ENCODE measurements around the gene GLUL. TPM values are rescaled to one million over a fixed set of nuclear protein-coding genes. Genes with fewer than 3 reads are reported as not detected.
A peak's percentile ranks its signal among the peaks of the same experiment; 100 is the strongest.

GLUL gene
- total RNA-seq, 4 donors from 2014 or later = 1,653 to 2,736 (median 2,263) TPM

DNA sequence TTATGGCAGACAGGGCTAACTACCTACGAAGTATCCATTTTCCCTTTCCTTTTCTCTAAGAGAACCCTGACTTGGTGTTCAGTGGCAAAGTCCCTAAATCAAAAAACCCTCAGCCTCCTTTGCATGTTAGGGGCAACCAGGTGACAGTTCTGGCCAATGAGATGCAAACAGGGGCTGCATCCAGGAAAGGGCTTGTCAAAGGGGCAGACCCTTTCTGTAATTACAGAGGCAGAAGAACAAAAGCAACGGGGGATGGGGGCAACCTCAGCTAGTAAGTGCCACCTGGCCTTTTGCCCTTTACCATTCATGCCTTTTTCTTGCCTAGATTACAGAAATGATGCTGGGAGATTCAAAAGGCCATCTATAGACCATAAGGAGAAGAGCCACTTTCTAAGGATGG is 34.4 kb downstream of the GLUL start:
- Histone ChIP-seq H3K36me3 (no peaks in the 10 kb centered on the region), H3K9me3 (no peaks in the 10 kb centered on the region), H3K27me3 (no peaks in the 10 kb centered on the region), H3K27ac (no peak overlapping the region), H3K4me3 (replicated peaks in 1 of 3) (no peak overlapping the region), H3K4me1 (peaks cover 0 to 3% of the 10 kb centered on the region in 2 donors)
- TF ChIP-seq, protein P1, sequence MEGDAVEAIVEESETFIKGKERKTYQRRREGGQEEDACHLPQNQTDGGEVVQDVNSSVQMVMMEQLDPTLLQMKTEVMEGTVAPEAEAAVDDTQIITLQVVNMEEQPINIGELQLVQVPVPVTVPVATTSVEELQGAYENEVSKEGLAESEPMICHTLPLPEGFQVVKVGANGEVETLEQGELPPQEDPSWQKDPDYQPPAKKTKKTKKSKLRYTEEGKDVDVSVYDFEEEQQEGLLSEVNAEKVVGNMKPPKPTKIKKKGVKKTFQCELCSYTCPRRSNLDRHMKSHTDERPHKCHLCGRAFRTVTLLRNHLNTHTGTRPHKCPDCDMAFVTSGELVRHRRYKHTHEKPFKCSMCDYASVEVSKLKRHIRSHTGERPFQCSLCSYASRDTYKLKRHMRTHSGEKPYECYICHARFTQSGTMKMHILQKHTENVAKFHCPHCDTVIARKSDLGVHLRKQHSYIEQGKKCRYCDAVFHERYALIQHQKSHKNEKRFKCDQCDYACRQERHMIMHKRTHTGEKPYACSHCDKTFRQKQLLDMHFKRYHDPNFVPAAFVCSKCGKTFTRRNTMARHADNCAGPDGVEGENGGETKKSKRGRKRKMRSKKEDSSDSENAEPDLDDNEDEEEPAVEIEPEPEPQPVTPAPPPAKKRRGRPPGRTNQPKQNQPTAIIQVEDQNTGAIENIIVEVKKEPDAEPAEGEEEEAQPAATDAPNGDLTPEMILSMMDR (IDR thresholded peaks at IDR 0.05) = no peak
- TF ChIP-seq POLR2A (IDR thresholded peaks at IDR 0.05) = no peak
- no peak for DNase-seq
- WGBS, 2 donors = 69 to 78% methylated on average over 2 of the region's 2 CpGs
- intact Hi-C loops (cut with DNase I) = no loop called here

DNA sequence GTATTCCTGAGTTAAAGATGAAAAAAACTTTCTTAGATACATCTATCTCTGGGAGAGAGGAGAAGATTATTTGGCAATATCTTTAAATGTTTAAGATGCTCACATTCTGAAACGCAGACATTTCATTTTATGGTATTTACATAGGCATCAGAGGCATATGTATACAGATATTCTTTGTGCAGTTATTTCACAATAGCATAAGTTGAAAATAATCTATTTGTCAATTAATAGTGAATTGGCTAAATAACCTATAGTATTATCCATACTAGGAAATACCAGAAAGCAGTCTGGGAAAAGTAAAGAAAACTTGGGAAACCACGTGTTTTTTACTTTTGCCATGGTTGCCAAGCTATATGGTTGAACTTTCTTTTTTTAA is 35.9 kb downstream of the GLUL start:
- Histone ChIP-seq H3K4me3 (replicated peaks in 1 of 3) (no peak overlapping the region), H3K27ac (no peak overlapping the region), H3K27me3 (no peaks in the 10 kb centered on the region), H3K4me1 (peaks cover 0 to 3% of the 10 kb centered on the region in 2 donors), H3K36me3 (no peaks in the 10 kb centered on the region), H3K9me3 (no peaks in the 10 kb centered on the region)
- no peak for TF ChIP-seq POLR2A (IDR thresholded peaks at IDR 0.05)
- TF ChIP-seq, protein P1 (IDR thresholded peaks at IDR 0.05) = no peak
- intact Hi-C loops (cut with DNase I) = no loop called here
- DNase-seq = no peak
- WGBS, 2 donors = 95 to 97% methylated on average over 2 of the region's 2 CpGs

DNA sequence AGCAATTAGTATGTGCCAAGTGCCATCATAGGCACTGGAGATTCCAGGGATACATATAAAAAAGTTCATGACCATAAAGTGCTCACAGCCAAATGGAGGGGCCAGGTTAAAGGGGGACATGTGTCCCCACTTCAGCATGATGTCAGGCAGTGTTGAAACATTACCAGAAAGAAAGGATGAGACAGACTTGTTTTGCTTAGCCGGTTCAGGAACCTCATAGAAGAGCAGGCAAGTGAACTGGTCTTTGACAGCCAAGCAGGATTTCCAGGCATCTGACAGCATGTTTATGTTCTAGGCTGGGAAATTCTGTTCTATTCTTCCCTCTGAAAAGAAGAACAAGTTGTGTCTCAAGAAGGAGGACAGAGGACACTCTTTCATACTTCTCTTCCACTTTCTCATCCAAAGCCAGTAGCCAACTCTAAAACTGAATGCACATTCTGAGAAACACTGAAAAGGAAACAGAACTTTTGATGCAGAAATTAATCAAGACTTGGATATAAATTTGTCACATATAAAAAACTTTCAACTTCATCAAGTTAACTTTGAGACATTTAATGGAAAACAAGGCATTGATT is 39.7 kb downstream of the GLUL start:
- DNase-seq = no peak
- no peak for TF ChIP-seq POLR2A (IDR thresholded peaks at IDR 0.05)
- TF ChIP-seq, protein P1 (IDR thresholded peaks at IDR 0.05) = no peak
- 53 to 78% methylated on average over 1 of the region's 1 CpG for WGBS, 2 donors
- Histone ChIP-seq H3K4me1 (peaks cover 6 to 17% of the 10 kb centered on the region in 2 donors), H3K9me3 (no peaks in the 10 kb centered on the region), H3K27ac (no peak overlapping the region), H3K4me3 (replicated peaks in 1 of 3) (no peak overlapping the region), H3K27me3 (no peaks in the 10 kb centered on the region), H3K36me3 (no peaks in the 10 kb centered on the region)
- intact Hi-C loops (cut with DNase I) = no loop called here

DNA sequence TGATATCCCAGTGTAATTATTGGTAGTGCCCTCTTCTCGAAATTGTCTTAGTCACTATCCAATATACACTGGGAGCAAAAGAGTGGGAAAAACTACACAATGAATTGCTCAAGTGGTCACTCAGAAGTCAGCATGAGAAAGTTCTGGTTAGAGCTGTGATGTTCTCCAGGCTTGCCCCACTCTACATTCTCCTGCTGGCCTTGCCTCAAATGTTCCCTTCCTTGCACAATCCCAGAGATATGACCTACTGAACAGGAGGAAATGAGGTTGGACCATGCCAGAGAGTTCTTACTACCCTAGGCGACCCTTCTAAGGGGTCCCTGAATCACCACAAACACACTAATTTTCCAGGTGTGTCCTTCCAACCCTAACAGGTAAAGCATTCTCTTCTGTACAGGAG is 40.8 kb downstream of the GLUL start:
- Histone ChIP-seq H3K4me3 (replicated peaks in 1 of 3) (no peak overlapping the region), H3K4me1 (peaks cover 6 to 17% of the 10 kb centered on the region in 2 donors), H3K27me3 (no peaks in the 10 kb centered on the region), H3K36me3 (no peaks in the 10 kb centered on the region), H3K27ac (no peak overlapping the region), H3K9me3 (no peaks in the 10 kb centered on the region)
- 81 to 89% methylated on average over 2 of the region's 2 CpGs for WGBS, 2 donors
- no peak for DNase-seq
- intact Hi-C loops (cut with DNase I) = no loop called here
- TF ChIP-seq, protein P1 (IDR thresholded peaks at IDR 0.05) = no peak
- TF ChIP-seq POLR2A (IDR thresholded peaks at IDR 0.05) = no peak

DNA sequence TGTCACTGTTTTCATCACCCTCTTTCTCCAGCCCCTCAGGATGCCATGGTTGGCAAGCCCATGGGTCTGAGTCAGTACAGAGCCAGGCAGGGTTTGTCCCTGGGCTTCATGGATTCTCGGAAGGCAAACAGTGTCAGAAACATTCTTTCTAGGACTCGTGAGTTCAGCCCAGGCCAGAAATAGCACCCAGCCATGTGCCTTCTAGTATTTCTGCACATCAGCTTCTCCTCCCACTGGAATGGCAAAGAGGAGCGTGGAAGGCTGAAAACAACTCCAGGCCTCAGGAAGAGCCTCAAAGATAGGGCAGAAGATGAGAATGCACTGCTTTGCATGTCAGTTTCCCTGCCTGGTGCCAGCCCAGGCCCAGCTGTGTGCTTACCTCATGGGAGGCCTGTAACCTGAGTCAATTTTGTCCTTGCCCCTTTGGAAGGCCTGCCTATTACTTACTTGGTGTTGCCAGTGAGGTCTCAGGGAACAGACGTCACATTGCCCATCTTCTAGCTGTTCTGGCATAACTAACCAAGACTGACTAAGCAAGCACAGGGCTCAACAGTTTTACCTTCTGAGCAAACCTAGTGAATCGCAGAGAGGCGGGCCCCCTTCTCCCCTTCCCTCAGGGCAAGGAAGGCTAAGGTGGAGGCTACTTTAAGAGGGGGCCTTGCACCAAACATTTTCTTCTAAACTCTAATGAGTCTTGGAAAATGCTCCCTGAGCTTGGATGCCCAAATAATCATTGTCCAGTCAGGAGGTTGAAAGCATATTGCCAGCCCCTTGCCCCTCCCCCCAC is 42.4 kb downstream of the GLUL start:
- WGBS, 2 donors = 73 to 80% methylated on average over 6 of the region's 6 CpGs

More for the DNA sequence above, 42.4 kb downstream of the GLUL start:
- Histone ChIP-seq H3K36me3 (no peaks in the 10 kb centered on the region), H3K4me1 (peaks cover 6 to 17% of the 10 kb centered on the region in 2 donors), H3K27ac (peak overlapping the region; percentile 17 to 38 (median 21)), H3K27me3 (no peaks in the 10 kb centered on the region), H3K4me3 (replicated peaks in 1 of 3) (no peak overlapping the region), H3K9me3 (no peaks in the 10 kb centered on the region)
- intact Hi-C loops (cut with DNase I) = no loop called here
- TF ChIP-seq, protein P1 (IDR thresholded peaks at IDR 0.05) = no peak
- no peak for TF ChIP-seq POLR2A (IDR thresholded peaks at IDR 0.05)
- peak; percentile 59 to 69 for DNase-seq
